ENCODE results near the gene B9D1.

The B9D1 gene

GRCh38 chr17:19398301-19399181 is 36.0 kb upstream of the B9D1 start:
- no peaks in the 10 kb centered on the region for H3K4me1 Mint-ChIP-seq
- ATAC-seq (no peak), DNase-seq (ENCODE audit: low spot score in 2 of 2) (no peak)
- H3K4me3 Mint-ChIP-seq = no peak overlapping the region
- H3K27ac Mint-ChIP-seq = no peak overlapping the region
- H3K9me3 Mint-ChIP-seq = no peaks in the 10 kb centered on the region
- H3K36me3 Mint-ChIP-seq = no peaks in the 10 kb centered on the region

- no peaks in the 10 kb centered on the region for H3K9me3 Mint-ChIP-seq
- ATAC-seq (no peak), DNase-seq (ENCODE audit: low spot score in 2 of 2) (no peak)
- no peaks in the 10 kb centered on the region for H3K4me1 Mint-ChIP-seq
- no peaks in the 10 kb centered on the region for H3K36me3 Mint-ChIP-seq
- no peak overlapping the region for H3K27ac Mint-ChIP-seq
- H3K4me3 Mint-ChIP-seq = no peak overlapping the region
These were observed 35.1 kb upstream of the B9D1 start for GRCh38 chr17:19397556-19398041.

- Mint-ChIP-seq H3K27ac (peak overlapping the region; percentile 45), H3K9me3 (no peaks in the 10 kb centered on the region), H3K4me1 (peaks cover 6% of the 10 kb centered on the region), H3K36me3 (no peaks in the 10 kb centered on the region), H3K4me3 (no peak overlapping the region)
- ATAC-seq (no peak), DNase-seq (ENCODE audit: low spot score in 2 of 2) (no peak)
These were observed 29.8 kb upstream of the B9D1 start for GRCh38 chr17:19392303-19392702.

GRCh38 chr17:19391432-19391831 is 28.9 kb upstream of the B9D1 start:
- Mint-ChIP-seq H3K4me1 (peaks cover 6% of the 10 kb centered on the region), H3K4me3 (no peak overlapping the region), H3K9me3 (no peaks in the 10 kb centered on the region), H3K36me3 (no peaks in the 10 kb centered on the region), H3K27ac (peak overlapping the region; percentile 45)
- ATAC-seq = no peak
- no peak for DNase-seq (ENCODE audit: low spot score in 2 of 2)

GRCh38 chr17:19390951-19391350 is 28.4 kb upstream of the B9D1 start:
- Mint-ChIP-seq H3K36me3 (no peaks in the 10 kb centered on the region), H3K9me3 (no peaks in the 10 kb centered on the region), H3K27ac (no peak overlapping the region), H3K4me3 (no peak overlapping the region), H3K4me1 (peaks cover 6% of the 10 kb centered on the region)
- ATAC-seq (no peak), DNase-seq (ENCODE audit: low spot score in 2 of 2) (no peak)

GRCh38 chr17:19388791-19389785 is 26.6 kb upstream of the B9D1 start:
- no peak for ATAC-seq
- H3K9me3 Mint-ChIP-seq = no peaks in the 10 kb centered on the region
- H3K27ac Mint-ChIP-seq = no peak overlapping the region

GRCh38 chr17:19387921-19388521 is 25.5 kb upstream of the B9D1 start:
- ATAC-seq (no peak), DNase-seq (ENCODE audit: low spot score in 2 of 2) (no peak)
- H3K27ac Mint-ChIP-seq = peak overlapping the region; percentile 85
- peaks cover 19% of the 10 kb centered on the region for H3K4me1 Mint-ChIP-seq
- H3K4me3 Mint-ChIP-seq = no peak overlapping the region
- peaks cover 7% of the 10 kb centered on the region for H3K36me3 Mint-ChIP-seq
- H3K9me3 Mint-ChIP-seq = no peaks in the 10 kb centered on the region

More at GRCh38 chr17:19388791-19389785, 26.6 kb upstream of the B9D1 start:
- peaks cover 5% of the 10 kb centered on the region for H3K36me3 Mint-ChIP-seq
- peaks cover 13% of the 10 kb centered on the region for H3K4me1 Mint-ChIP-seq
- H3K4me3 Mint-ChIP-seq = no peak overlapping the region
- DNase-seq (ENCODE audit: low spot score in 2 of 2) = no peak

GRCh38 chr17:19386974-19387920 is 24.7 kb upstream of the B9D1 start, which contains the start of gene MFAP4:
Gene MFAP4 (minus strand): TSS chr17:19387190. CDS start chr17:19387155, 35 bp downstream.
- Mint-ChIP-seq H3K9me3 (no peaks in the 10 kb centered on the region), H3K36me3 (peaks cover 15% of the 10 kb centered on the region), H3K4me1 (peaks cover 19% of the 10 kb centered on the region), H3K27ac (peak within 1 kb of the TSS; percentile 85), H3K4me3 (no peak within 1 kb of the TSS)
- DNase-seq (ENCODE audit: low spot score in 2 of 2) = no peak
- no peak for ATAC-seq

GRCh38 chr17:19386051-19386929 is 23.8 kb upstream of the B9D1 start:
- ATAC-seq (peak; percentile 53), DNase-seq (ENCODE audit: low spot score in 2 of 2) (no peak)
- Mint-ChIP-seq H3K36me3 (peaks cover 19% of the 10 kb centered on the region), H3K9me3 (no peaks in the 10 kb centered on the region), H3K4me1 (peaks cover 19% of the 10 kb centered on the region), H3K27ac (peak overlapping the region; percentile 6), H3K4me3 (no peak overlapping the region)

GRCh38 chr17:19385521-19385983 is 23.0 kb upstream of the B9D1 start:
- Mint-ChIP-seq H3K4me3 (no peak overlapping the region), H3K9me3 (no peaks in the 10 kb centered on the region), H3K36me3 (peaks cover 19% of the 10 kb centered on the region), H3K27ac (no peak overlapping the region), H3K4me1 (peaks cover 19% of the 10 kb centered on the region)
- no peak for ATAC-seq
- no peak for DNase-seq (ENCODE audit: low spot score in 2 of 2)

- peaks cover 20% of the 10 kb centered on the region for H3K36me3 Mint-ChIP-seq
- DNase-seq (ENCODE audit: low spot score in 2 of 2) (no peak), ATAC-seq (no peak)
- no peak overlapping the region for H3K27ac Mint-ChIP-seq
- H3K4me1 Mint-ChIP-seq = peaks cover 19% of the 10 kb centered on the region
- H3K9me3 Mint-ChIP-seq = no peaks in the 10 kb centered on the region
- H3K4me3 Mint-ChIP-seq = no peak overlapping the region
These were observed 22.3 kb upstream of the B9D1 start for GRCh38 chr17:19384723-19385391.

GRCh38 chr17:19383681-19384470 is 21.4 kb upstream of the B9D1 start:
- DNase-seq (ENCODE audit: low spot score in 2 of 2) = no peak
- Mint-ChIP-seq H3K4me1 (peaks cover 19% of the 10 kb centered on the region), H3K4me3 (no peak overlapping the region), H3K27ac (peak overlapping the region; percentile 86), H3K36me3 (peaks cover 25% of the 10 kb centered on the region), H3K9me3 (no peaks in the 10 kb centered on the region)
- ATAC-seq = no peak
